K562 (cell line): Measurements from ENCODE around the gene LGALS14. TPM values are rescaled to one million over a fixed set of nuclear protein-coding genes. Genes with fewer than 3 reads are reported as not detected.

Experiments used
- ATAC-seq: fragments of 200-7000 bp; cut with Tn5 transposase; 3 replicates; pipeline ENCODE4 v1.9.1; 2020; ENCODE audit warnings: moderate library complexity
- BruUV-seq: library from RNA; stranded (reverse); fragments of 400-500 nt; replicated peaks from 2 replicates; lab custom pipeline; 2021; lab: Mats Ljungman, UMichigan
- CTCF ChIA-PET: fragments of 300-600 bp; formaldehyde crosslinking; extraction: SDS; loops from one replicate; lab custom pipeline; 2021; ENCODE audit warnings: low intra/inter-chr PET ratio; lab: Yijun Ruan, JAX
- POLR2A ChIA-PET: fragments of 300-600, 350-650 bp; sonication (Branson Sonifier 250); formaldehyde crosslinking; extraction: SDS; loops from one replicate; lab custom pipeline; 2021; ENCODE audit warnings: antibody characterized with exemption, inconsistent platforms; lab: Yijun Ruan, JAX
- DNase-seq, 4 experiments: peaks; one replicate each; pipeline versions ENCODE4 v3.0.0 to v3.0.0-alpha.2; 2011 to 2018; ENCODE audit warnings: low spot score in 3 of 4, mixed read lengths in 3 of 4; ENCODE audit errors: extremely low read depth in 1 of 4
- FAIRE-seq: peaks from 2 replicates; lab custom pipeline; 2011; peaks lifted over from hg19 to GRCh38; lab: Jason Lieb, UNC
- H2AFZ ChIP-seq: 2 replicates; pipeline ENCODE4 v1.6.0; 2011; ENCODE audit warnings: low read depth, low read length, control low read depth, inconsistent platforms
- H3K27ac ChIP-seq: fragments of 200-600 bp; 3 replicates; pipeline ENCODE4 v1.8.0; 2011; ENCODE audit warnings: low read depth, mild to moderate bottlenecking, control low read depth, inconsistent platforms, low read length, moderate library complexity, mixed read lengths; ENCODE audit errors: extremely low read depth
- H3K27me3 ChIP-seq, 2 experiments: fragments of 300-600 bp in 1 of 2; 2 replicates in 1 of 2; 3 replicates in 1 of 2; pipeline versions ENCODE4 v1.6.0 to v1.8.0; 2011; ENCODE audit warnings: inconsistent platforms in 2 of 2, low read length in 2 of 2, mild to moderate bottlenecking in 1 of 2, mixed read lengths in 1 of 2, moderate library complexity in 1 of 2; ENCODE audit not compliant: control insufficient read depth in 2 of 2, insufficient read depth in 2 of 2
- H3K36me3 ChIP-seq: fragments of 300-600 bp; 3 replicates; pipeline ENCODE4 v1.8.0; 2011; ENCODE audit warnings: mild to moderate bottlenecking, low read length, inconsistent platforms; ENCODE audit not compliant: control insufficient read depth, insufficient read depth
- H3K4me1 ChIP-seq, 2 experiments: fragments of 200-600 bp in 1 of 2; replicated peaks in 1 of 2; 2 replicates in 1 of 2; 3 replicates in 1 of 2; pipeline versions ENCODE4 v1.5.1 to v1.8.0; 2011; ENCODE audit warnings: inconsistent platforms in 2 of 2, low read length in 2 of 2, mild to moderate bottlenecking in 1 of 2, mixed read lengths in 1 of 2, moderate library complexity in 1 of 2; ENCODE audit not compliant: control insufficient read depth in 2 of 2, insufficient read depth in 2 of 2
- H3K4me2 ChIP-seq: 2 replicates; pipeline ENCODE4 v1.6.1; 2011; ENCODE audit warnings: low read length, control low read depth, inconsistent platforms, mixed read lengths; ENCODE audit not compliant: insufficient read depth
- H3K4me3 ChIP-seq: fragments of 200-600 bp; sonication (generic), shearing (Covaris generic); 2 replicates; pipeline ENCODE4 v1.5.1; 2016; ENCODE audit warnings: control low read depth, inconsistent platforms
- H3K79me2 ChIP-seq: fragments of 200-600 bp; 3 replicates; pipeline ENCODE4 v1.8.0; 2011; ENCODE audit warnings: low read length, inconsistent platforms; ENCODE audit not compliant: control insufficient read depth, insufficient read depth
- H3K9ac ChIP-seq, 2 experiments: 2 replicates each; pipeline versions ENCODE4 v1.6.0 to v1.6.1; 2011; ENCODE audit warnings: low read depth in 2 of 2, low read length in 2 of 2, control low read depth in 1 of 2, inconsistent platforms in 1 of 2, mild to moderate bottlenecking in 1 of 2, mixed read lengths in 1 of 2; ENCODE audit not compliant: insufficient read depth in 1 of 2
- H3K9me1 ChIP-seq: one replicate; pipeline ENCODE4 v1.6.0; 2011; ENCODE audit warnings: inconsistent platforms, mild to moderate bottlenecking, low read length, moderate library complexity; ENCODE audit not compliant: control insufficient read depth, insufficient read depth
- H3K9me3 ChIP-seq: replicated peaks from 2 replicates; pipeline ENCODE4 v1.5.1; 2011; ENCODE audit warnings: low read depth, low read length, inconsistent platforms; ENCODE audit not compliant: control insufficient read depth, insufficient read depth
- H4K20me1 ChIP-seq: replicated peaks from 2 replicates; pipeline ENCODE4 v1.6.1; 2011; ENCODE audit warnings: low read length, inconsistent platforms, mixed read lengths; ENCODE audit not compliant: control insufficient read depth, insufficient read depth
- KLF16 ChIP-seq: IDR thresholded peaks from 2 replicates; pipeline ENCODE4 v1.6.1; 2016; ENCODE audit warnings: antibody characterized with exemption
- ZNF707 ChIP-seq: fragments of 250-450 bp; sonication (Bioruptor Pico); conservative IDR thresholded peaks from 2 replicates; pipeline ENCODE4 v1.8.0; 2022; ENCODE audit warnings: inconsistent platforms, mild to moderate bottlenecking, moderate library complexity
- WGBS: fragments of 100-300 bp; shearing (Covaris generic); methylation state at CpG from one replicate; pipeline ENCODE4 v1.1.6; 2016; ENCODE audit warnings: low coverage, mixed read lengths; ENCODE audit not compliant: insufficient coverage; ENCODE audit errors: missing lambda C conversion rate; 5-methylcytosine and 5-hydroxymethylcytosine counted together
- in situ Hi-C: fragments of 300-500 bp; cut with MboI; formaldehyde crosslinking; loops from 4 replicates; pipeline ENCODE4 v1.15.0; 2018; ENCODE audit warnings: inconsistent platforms, mixed read lengths
- intact Hi-C: fragments of 100-400 bp; cut with micrococcal nuclease; formaldehyde crosslinking; loops from 2 replicates; pipeline ENCODE4 v1.14.2; 2022
- polyA plus RNA-seq, 8 experiments: library from polyadenylated mRNA; depleted of rRNA in 4 of 8; stranded (reverse) in 5 of 8; unstranded in 3 of 8; fragments of >200 nt; fragmentation: Nextera tagmentation in 2 of 8; fragmentation: Illumina TruSeq in 1 of 8; extraction: Ambion mirVana in 2 of 8; extraction: Trizol in 1 of 8; gene quantifications; 2 replicates each; pipeline versions ENCODE4 v1.2.1 to v1.2.3, GENCODE V29; 2011 to 2014; ENCODE audit warnings: inconsistent platforms in 1 of 8, missing spikeins in 1 of 8
- total RNA-seq, 7 experiments: library from RNA; depleted of rRNA in 6 of 7; stranded (reverse); fragments of >200 nt in 6 of 7; fragmentation: Illumina TruSeq in 2 of 7; extraction: Trizol in 2 of 7; gene quantifications; 2 replicates each; pipeline versions ENCODE4 v1.2.1 to v1.2.3, GENCODE V29; 2011 to 2021; ENCODE audit warnings: low replicate concordance in 1 of 7
- TF ChIP-seq, protein P1 (sequence below): fragments of 450-650 bp; IDR thresholded peaks from 2 replicates; pipeline ENCODE4 v1.6.1; 2017; ENCODE audit warnings: antibody characterized with exemption

LGALS14 gene
- total and polyA plus RNA-seq, 9 of the 15 experiments (the other 6 are each of a cell fraction or from before 2014, with no cell fraction given), result not detected

DNA sequence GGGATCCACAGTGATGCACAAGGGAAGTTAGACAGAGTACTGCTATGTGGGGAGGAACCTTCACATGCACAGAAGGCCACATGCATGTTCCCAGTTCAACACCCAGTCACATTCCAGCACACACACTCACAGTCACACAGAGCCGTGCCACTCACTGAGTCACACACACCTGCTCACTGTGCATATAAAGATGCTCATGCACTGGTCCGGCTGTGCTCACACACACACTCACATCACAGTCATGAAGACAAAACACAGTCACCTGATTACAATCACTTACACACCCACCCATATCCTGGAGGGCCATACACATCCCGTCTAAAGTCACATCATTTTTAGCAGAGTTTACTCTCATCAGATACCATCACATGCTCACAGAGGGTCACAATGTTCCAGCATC is 33.1 kb downstream of the LGALS14 start (continued):
- TF ChIP-seq, protein P1, sequence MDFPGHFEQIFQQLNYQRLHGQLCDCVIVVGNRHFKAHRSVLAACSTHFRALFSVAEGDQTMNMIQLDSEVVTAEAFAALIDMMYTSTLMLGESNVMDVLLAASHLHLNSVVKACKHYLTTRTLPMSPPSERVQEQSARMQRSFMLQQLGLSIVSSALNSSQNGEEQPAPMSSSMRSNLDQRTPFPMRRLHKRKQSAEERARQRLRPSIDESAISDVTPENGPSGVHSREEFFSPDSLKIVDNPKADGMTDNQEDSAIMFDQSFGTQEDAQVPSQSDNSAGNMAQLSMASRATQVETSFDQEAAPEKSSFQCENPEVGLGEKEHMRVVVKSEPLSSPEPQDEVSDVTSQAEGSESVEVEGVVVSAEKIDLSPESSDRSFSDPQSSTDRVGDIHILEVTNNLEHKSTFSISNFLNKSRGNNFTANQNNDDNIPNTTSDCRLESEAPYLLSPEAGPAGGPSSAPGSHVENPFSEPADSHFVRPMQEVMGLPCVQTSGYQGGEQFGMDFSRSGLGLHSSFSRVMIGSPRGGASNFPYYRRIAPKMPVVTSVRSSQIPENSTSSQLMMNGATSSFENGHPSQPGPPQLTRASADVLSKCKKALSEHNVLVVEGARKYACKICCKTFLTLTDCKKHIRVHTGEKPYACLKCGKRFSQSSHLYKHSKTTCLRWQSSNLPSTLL, result no peak
- TF ChIP-seq, all 486 proteins: peak for 0

DNA sequence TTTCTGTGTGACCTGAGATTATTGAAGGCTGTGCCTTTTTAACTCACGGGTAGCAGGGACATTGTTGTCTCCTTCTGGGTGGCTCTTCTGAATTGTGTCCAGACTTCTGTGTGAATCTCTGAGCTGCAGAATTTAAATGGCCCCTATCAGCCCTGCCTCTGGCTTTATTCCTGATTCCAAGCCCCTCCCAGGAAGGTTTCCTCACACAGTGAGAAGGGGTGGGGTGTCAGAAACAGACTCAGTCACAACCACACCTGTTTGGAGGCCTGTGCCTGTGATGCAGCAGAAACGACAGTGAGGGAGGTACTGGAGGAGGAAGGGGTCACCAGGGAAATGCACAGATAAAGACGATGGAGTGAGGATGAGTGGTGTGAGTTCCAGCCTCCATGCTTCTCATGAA is 33.6 kb downstream of the LGALS14 start, which contains the start of gene CLC:
Gene CLC (minus strand): TSS at position 139 of the 400 bp plus-strand sequence. CDS start 77 bp downstream, at position 62.
- BruUV-seq, result no TSS peak
- intact Hi-C loops (no loop called here), in situ Hi-C loops (no loop called here)
- H3K27ac ChIP-seq, result no peak within 1 kb of the TSS
- H3K4me1 ChIP-seq, result no peaks in the 10 kb centered on the region
- WGBS, result 0% methylated on average over 3 of the region's 3 CpGs
- H3K27me3 ChIP-seq, result peaks cover 0 to 5% of the 10 kb centered on the region in 2 experiments; a peak in 1 of 5 replicates
- no peak for DNase-seq
- H3K4me3 ChIP-seq, result no peak within 1 kb of the TSS
- H3K9ac ChIP-seq, result no peak within 1 kb of the TSS
- POLR2A ChIA-PET, result no interaction called here
- H3K9me3 ChIP-seq, result no peaks in the 10 kb centered on the region
- no peaks in the 10 kb centered on the region for H3K9me1 ChIP-seq
- no peak for FAIRE-seq
- CTCF ChIA-PET, result no interaction called here
- H3K36me3 ChIP-seq, result no peaks in the 10 kb centered on the region
- H3K4me2 ChIP-seq, result no peak within 1 kb of the TSS
- ATAC-seq, result no peak
- H4K20me1 ChIP-seq, result no peaks in the 10 kb centered on the region
- TF ChIP-seq ZNF707 (CRISPR knock-in tag) (no peak), KLF16 (no peak)
- no peak within 1 kb of the TSS for H2AFZ ChIP-seq
- no peaks in the 10 kb centered on the region for H3K79me2 ChIP-seq
